OCI-LY7 (cell line): Measurements from ENCODE around the gene DLX4. TPM values are rescaled to one million over a fixed set of nuclear protein-coding genes. Genes with fewer than 3 reads are reported as not detected.

Source experiments
- BruUV-seq: library from RNA; stranded (reverse); fragments of 400-500 nt; replicated peaks from 2 replicates; lab custom pipeline; 2021; lab: Mats Ljungman, UMichigan
- CTCF ChIA-PET: fragments of 300-600 bp; sonication (Branson Sonifier 250); formaldehyde crosslinking; loops from one replicate; lab custom pipeline; 2022; ENCODE audit warnings: antibody characterized with exemption; ENCODE audit not compliant: unreplicated experiment; lab: Charles Lee
- POLR2A ChIA-PET: fragments of 300-600 bp; sonication (Branson Sonifier 250); formaldehyde crosslinking; loops from one replicate; lab custom pipeline; 2022; ENCODE audit warnings: antibody characterized with exemption; lab: Charles Lee
- DNase-seq: peaks from one replicate; pipeline ENCODE4 v3.0.0-alpha.2; 2015; ENCODE audit warnings: low spot score
- H2AFZ ChIP-seq: fragments of 200-600 bp; sonication (generic), shearing (Covaris generic); 2 replicates; pipeline ENCODE4 v1.6.1; 2014; ENCODE audit warnings: mild to moderate bottlenecking, antibody characterized with exemption, low read length, moderate library complexity
- H3K27ac ChIP-seq: fragments of 200-600 bp; sonication (generic); 2 replicates; pipeline ENCODE4 v1.5.1; 2014; ENCODE audit warnings: mixed run types, low read depth, mild to moderate bottlenecking, moderate library complexity, low read length, inconsistent platforms; ENCODE audit not compliant: poor library complexity, severe bottlenecking
- H3K36me3 ChIP-seq: fragments of 200-600 bp; sonication (generic); 2 replicates; pipeline ENCODE4 v1.6.1; 2014; ENCODE audit warnings: mild to moderate bottlenecking, antibody characterized with exemption, low read length, moderate library complexity, mixed read lengths; ENCODE audit not compliant: insufficient read depth
- H3K4me1 ChIP-seq: fragments of 200-600 bp; sonication (generic); 2 replicates; pipeline ENCODE4 v1.5.1; 2014; ENCODE audit warnings: mild to moderate bottlenecking, low read length; ENCODE audit not compliant: insufficient read depth, poor library complexity, severe bottlenecking
- H3K4me2 ChIP-seq: fragments of 200-600 bp; sonication (generic); 2 replicates; pipeline ENCODE4 v1.6.1; 2014; ENCODE audit warnings: mild to moderate bottlenecking, low read length
- H3K4me3 ChIP-seq: fragments of 200-600 bp; sonication (generic); 2 replicates; pipeline ENCODE4 v1.5.1; 2014; ENCODE audit warnings: mild to moderate bottlenecking, low read depth, low read length; ENCODE audit not compliant: poor library complexity, severe bottlenecking
- H3K79me2 ChIP-seq: fragments of 200-600 bp; sonication (generic); 2 replicates; pipeline ENCODE4 v1.6.1; 2016; ENCODE audit warnings: low read depth, mild to moderate bottlenecking, low read length, moderate library complexity, mixed read lengths; ENCODE audit not compliant: insufficient read depth
- H3K9me2 ChIP-seq: fragments of 200-600 bp; sonication (generic); 2 replicates; pipeline ENCODE4 v1.6.1; 2016; ENCODE audit warnings: mild to moderate bottlenecking, low read length, mixed read lengths; ENCODE audit not compliant: insufficient read depth
- H3K9me3 ChIP-seq: fragments of 200-600 bp; sonication (generic); 2 replicates; pipeline ENCODE4 v1.6.1; 2014; ENCODE audit warnings: mild to moderate bottlenecking, mixed run types, low read length, mixed read lengths
- H4K20me1 ChIP-seq: fragments of 200-600 bp; sonication (generic); 2 replicates; pipeline ENCODE4 v1.6.1; 2014; ENCODE audit warnings: mild to moderate bottlenecking, antibody characterized with exemption, low read length, moderate library complexity, mixed read lengths; ENCODE audit not compliant: insufficient read depth
- EZH2phosphoT487 ChIP-seq: fragments of 200-600 bp; sonication (generic); IDR thresholded peaks from 2 replicates; pipeline ENCODE4 v1.6.1; 2018; ENCODE audit warnings: low read depth, borderline replicate concordance, mild to moderate bottlenecking, mixed run types, antibody characterized with exemption, low read length, moderate library complexity, mixed read lengths
- intact Hi-C: fragments of 100-400 bp; cut with micrococcal nuclease; formaldehyde crosslinking; loops from one replicate; pipeline ENCODE4 v1.10.0; 2022; ENCODE audit not compliant: unreplicated experiment
- total RNA-seq, 2 experiments: library from RNA; depleted of rRNA in 1 of 2; stranded (reverse); fragments of >200 nt in 1 of 2; shearing (Covaris generic) in 1 of 2; gene quantifications; 2 replicates each; pipeline ENCODE4 v1.2.3, GENCODE V29; 2014 to 2022
- TF ChIP-seq, protein P1 (sequence below): fragments of 200-600 bp; sonication (generic); conservative IDR thresholded peaks from 2 replicates; pipeline ENCODE4 v1.5.1; 2014; ENCODE audit warnings: mild to moderate bottlenecking, antibody characterized with exemption, low read length, moderate library complexity, mixed read lengths

DLX4 gene
- total RNA-seq, 2 experiments from 2014 or later, result 0.27 to 0.47 TPM

- Histone ChIP-seq H3K4me2 (no peak overlapping the region), H3K9me3 (peaks cover 15% of the 10 kb centered on the region), H4K20me1 (no peaks in the 10 kb centered on the region), H3K27ac (no peak overlapping the region), H3K4me1 (no peaks in the 10 kb centered on the region), H3K9me2 (no peaks in the 10 kb centered on the region), H3K79me2 (no peaks in the 10 kb centered on the region), H3K36me3 (no peaks in the 10 kb centered on the region), H3K4me3 (no peak overlapping the region), H2AFZ (no peak overlapping the region)
- TF ChIP-seq EZH2phosphoT487, result no peak
- TF ChIP-seq, protein P1, sequence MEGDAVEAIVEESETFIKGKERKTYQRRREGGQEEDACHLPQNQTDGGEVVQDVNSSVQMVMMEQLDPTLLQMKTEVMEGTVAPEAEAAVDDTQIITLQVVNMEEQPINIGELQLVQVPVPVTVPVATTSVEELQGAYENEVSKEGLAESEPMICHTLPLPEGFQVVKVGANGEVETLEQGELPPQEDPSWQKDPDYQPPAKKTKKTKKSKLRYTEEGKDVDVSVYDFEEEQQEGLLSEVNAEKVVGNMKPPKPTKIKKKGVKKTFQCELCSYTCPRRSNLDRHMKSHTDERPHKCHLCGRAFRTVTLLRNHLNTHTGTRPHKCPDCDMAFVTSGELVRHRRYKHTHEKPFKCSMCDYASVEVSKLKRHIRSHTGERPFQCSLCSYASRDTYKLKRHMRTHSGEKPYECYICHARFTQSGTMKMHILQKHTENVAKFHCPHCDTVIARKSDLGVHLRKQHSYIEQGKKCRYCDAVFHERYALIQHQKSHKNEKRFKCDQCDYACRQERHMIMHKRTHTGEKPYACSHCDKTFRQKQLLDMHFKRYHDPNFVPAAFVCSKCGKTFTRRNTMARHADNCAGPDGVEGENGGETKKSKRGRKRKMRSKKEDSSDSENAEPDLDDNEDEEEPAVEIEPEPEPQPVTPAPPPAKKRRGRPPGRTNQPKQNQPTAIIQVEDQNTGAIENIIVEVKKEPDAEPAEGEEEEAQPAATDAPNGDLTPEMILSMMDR, result no peak
- no peak for DNase-seq
- intact Hi-C loops, result no loop called here
- POLR2A ChIA-PET, result interaction anchor here (0.6 kb wide), 1 partner anchor 129 kb away, joined by 6 read pairs; the partner anchor contains the start of gene PPP1R9B
- BruUV-seq, result no TSS peak
- CTCF ChIA-PET, result no interaction called here
These were observed 52.8 kb downstream of the DLX4 start for GRCh38 chr17:50021681-50022370.

- H3K4me3 ChIP-seq, result no peak overlapping the region
These were observed 53.6 kb downstream of the DLX4 start for GRCh38 chr17:50022463-50023130.

More at GRCh38 chr17:50022463-50023130, 53.6 kb downstream of the DLX4 start:
- peaks cover 4% of the 10 kb centered on the region for H3K4me1 ChIP-seq
- no peaks in the 10 kb centered on the region for H3K79me2 ChIP-seq
- no peaks in the 10 kb centered on the region for H3K36me3 ChIP-seq
- H3K9me3 ChIP-seq, result peaks cover 15% of the 10 kb centered on the region
- H4K20me1 ChIP-seq, result no peaks in the 10 kb centered on the region
- TF ChIP-seq EZH2phosphoT487, result no peak
- TF ChIP-seq, protein P1, result no peak
- no TSS peak for BruUV-seq
- no peak for DNase-seq
- no peaks in the 10 kb centered on the region for H3K9me2 ChIP-seq
- no peak overlapping the region for H2AFZ ChIP-seq
- ChIA-PET POLR2A (no interaction called here), CTCF (no interaction called here)
- no peak overlapping the region for H3K27ac ChIP-seq
- H3K4me2 ChIP-seq, result no peak overlapping the region
- intact Hi-C loops, result no loop called here
